ENCODE measurements around the gene ESYT1.
"Not testable (repeated sequence)": the region's sequence is repeated elsewhere in the genome, so short reads cannot be mapped to it uniquely, and the experiment has no call there.

The ESYT1 gene

DNA sequence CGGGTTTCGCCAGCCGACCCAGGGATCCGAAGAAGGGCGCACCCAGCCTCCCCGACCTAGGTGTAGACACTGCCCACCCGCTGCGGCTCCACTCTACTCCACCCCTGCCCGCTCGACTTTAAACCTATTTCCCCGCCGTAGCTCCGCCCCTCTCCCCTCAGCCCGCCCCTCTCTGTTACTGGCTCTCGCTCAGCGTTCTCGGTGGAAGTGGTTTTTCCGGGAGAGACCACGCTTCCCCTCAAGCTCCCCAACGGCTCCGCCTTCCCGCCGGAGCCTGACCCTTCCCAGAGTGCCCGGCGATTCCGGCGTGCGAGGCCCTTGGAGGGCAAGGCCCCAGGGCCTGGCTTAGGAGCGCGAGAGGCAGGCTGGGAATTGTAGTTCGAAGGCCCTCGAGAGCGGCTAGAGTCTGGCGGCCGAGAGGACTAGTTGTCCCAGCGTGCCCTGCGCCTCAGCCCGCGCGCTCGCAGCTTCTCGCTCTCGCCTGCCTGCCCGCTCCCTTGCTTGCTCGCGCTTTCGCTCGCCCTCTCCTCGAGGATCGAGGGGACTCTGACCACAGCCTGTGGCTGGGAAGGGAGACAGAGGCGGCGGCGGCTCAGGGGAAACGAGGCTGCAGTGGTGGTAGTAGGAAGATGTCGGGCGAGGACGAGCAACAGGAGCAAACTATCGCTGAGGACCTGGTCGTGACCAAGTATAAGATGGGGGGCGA lies 23.8 kb upstream of the ESYT1 start, which contains the start of gene PA2G4:
Gene PA2G4, plus strand, starts transcription at position 451 of the 706 bp plus-strand sequence. Its CDS starts 179 bp downstream, at position 630.
- in situ Hi-C loops (cut with MboI; ENCODE audit: low sequenced_read_pairs): no loop called here

DNA sequence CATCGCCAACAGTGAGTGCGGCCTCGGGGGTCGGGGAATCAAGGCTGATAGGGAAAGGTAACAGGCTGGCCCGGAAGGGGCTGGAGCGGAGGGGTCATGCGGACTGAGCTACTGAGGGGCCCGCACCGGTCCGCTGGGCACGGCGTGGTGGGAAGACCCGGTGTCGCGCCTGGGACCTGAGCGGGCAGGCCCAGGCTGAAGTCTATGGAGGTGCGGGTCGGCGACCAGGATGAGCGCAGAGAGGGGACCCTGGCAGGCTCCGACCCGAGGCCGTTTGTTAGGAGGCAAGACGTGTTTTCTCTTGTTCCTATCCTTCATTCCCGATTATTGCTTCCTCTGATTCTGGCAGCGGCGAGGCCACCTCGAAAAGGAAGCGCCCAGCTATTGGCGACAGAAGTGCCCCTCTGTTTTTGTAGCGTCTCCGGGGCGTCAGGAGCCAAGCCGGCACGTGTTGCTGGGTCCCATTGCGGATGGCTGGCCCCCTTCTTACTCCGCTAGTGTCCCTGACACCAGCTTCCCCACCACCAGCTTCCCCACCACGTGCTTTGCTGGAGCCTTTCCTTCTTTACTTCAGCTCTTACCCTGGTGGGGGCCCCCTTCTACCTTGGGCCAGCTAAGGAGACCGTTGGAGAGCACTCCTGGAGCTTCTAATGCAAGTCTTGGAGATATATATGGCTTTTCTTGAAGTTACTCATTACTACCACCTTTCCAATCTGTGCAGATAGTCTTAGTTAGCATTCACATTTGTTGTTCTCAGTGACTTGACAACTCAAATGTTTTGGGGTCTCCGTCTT lies 23.1 kb upstream of the ESYT1 start:
- in situ Hi-C loops (cut with MboI; ENCODE audit: low sequenced_read_pairs): no loop called here

DNA sequence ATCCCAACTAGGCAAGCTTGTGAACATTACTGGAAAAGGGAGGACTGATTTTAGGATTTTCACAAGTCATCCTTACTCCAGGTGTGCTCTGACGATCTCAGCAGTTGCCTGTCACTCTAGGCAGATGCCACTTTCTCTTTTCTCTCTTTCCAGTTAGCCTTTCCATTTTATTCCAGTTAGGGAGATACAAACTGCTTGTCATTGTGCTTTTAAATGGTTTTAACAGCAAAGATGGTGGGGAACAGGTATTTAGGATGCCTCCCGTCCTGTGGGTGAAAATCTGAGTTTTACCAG lies 22.5 kb upstream of the ESYT1 start:
- in situ Hi-C loops (cut with MboI; ENCODE audit: low sequenced_read_pairs): no loop called here

- in situ Hi-C loops (cut with MboI; ENCODE audit: low sequenced_read_pairs): no loop called here
Measured at GRCh38 chr12:56107242-56107641, 20.8 kb upstream of the ESYT1 start.

DNA sequence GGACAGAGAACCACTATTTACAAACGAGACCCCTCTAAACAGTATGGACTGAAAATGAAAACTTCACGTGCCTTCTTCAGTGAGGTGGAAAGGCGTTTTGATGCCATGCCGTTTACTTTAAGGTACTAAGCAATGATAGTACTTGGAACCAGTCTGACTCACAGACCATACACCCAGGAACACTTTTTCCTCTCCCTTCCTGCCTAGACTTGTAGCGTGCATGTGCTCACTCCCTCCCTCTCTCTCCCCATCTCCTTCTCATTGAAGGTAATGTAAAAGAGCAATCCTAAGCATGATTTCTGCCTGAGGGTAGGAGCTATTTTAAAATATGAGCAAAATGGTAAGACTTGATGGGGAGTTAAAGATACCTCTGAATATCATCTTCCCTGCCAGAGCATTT lies 17.5 kb upstream of the ESYT1 start:
- in situ Hi-C loops (cut with MboI; ENCODE audit: low sequenced_read_pairs): no loop called here

GRCh38 chr12:56114084-56114483 lies 14.0 kb upstream of the ESYT1 start:
- in situ Hi-C loops (cut with MboI; ENCODE audit: low sequenced_read_pairs): no loop called here

- in situ Hi-C loops (cut with MboI; ENCODE audit: low sequenced_read_pairs): no loop called here
Measured at GRCh38 chr12:56115329-56115728, 12.7 kb upstream of the ESYT1 start.

DNA sequence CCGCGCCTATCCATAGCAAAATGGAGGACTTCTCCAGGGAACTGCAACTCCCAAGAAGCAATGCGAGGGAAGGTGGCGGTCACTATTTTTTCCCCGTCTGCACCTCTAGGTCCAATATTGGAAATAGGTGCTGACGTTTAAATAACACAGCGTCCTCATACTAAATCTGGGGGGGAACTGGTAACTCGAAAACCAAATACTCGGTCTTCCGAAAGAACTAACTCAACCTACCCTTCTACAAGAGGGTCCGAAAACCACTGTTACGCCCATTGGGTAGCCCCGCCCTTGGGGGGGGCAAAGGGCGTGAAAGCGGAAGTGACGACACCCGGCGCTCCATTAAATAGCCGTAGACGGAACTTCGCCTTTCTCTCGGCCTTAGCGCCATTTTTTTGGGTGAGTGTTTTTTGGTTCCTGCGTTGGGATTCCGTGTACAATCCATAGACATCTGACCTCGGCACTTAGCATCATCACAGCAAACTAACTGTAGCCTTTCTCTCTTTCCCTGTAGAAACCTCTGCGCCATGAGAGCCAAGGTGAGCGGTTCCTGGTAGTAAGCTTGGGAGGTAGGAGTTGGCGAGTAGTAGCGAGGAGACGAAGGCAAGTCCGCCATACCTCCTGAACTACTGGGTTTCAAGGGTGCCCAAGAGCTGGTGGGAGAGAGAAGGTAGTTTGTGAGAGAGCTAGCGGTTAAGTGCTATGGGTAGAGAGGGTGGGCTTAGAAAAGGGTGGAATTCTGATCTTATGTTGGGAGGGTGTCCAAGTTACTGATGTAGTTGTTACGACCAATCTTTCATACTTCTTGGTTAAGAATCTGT lies 11.6 kb upstream of the ESYT1 start, which contains the start of gene RPL41:
Gene RPL41, plus strand, starts transcription at position 367 of the 815 bp plus-strand sequence.
- in situ Hi-C loops (cut with MboI; ENCODE audit: low sequenced_read_pairs): no loop called here

DNA sequence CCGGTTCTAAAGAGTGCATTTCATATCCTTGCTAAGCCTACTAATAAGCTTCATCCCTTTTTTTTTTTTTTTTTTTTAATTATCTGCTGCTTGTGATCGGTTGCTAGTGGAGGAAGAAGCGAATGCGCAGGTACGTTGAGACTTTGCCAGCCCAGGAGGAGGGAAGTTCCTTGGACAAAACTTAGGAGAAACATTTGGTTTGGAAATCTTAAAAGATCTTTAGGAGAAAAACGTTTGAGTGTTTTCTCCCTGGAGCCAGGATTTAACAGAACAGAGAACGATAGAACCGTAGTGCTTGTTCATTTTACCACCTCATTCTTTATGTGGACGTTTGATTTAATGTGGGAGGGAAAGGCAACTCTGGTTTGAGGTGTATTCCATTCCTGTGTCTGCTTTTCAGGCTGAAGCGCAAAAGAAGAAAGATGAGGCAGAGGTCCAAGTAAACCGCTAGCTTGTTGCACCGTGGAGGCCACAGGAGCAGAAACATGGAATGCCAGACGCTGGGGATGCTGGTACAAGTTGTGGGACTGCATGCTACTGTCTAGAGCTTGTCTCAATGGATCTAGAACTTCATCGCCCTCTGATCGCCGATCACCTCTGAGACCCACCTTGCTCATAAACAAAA lies 10.9 kb upstream of the ESYT1 start:
- in situ Hi-C loops (cut with MboI; ENCODE audit: low sequenced_read_pairs): not testable (repeated sequence)

DNA sequence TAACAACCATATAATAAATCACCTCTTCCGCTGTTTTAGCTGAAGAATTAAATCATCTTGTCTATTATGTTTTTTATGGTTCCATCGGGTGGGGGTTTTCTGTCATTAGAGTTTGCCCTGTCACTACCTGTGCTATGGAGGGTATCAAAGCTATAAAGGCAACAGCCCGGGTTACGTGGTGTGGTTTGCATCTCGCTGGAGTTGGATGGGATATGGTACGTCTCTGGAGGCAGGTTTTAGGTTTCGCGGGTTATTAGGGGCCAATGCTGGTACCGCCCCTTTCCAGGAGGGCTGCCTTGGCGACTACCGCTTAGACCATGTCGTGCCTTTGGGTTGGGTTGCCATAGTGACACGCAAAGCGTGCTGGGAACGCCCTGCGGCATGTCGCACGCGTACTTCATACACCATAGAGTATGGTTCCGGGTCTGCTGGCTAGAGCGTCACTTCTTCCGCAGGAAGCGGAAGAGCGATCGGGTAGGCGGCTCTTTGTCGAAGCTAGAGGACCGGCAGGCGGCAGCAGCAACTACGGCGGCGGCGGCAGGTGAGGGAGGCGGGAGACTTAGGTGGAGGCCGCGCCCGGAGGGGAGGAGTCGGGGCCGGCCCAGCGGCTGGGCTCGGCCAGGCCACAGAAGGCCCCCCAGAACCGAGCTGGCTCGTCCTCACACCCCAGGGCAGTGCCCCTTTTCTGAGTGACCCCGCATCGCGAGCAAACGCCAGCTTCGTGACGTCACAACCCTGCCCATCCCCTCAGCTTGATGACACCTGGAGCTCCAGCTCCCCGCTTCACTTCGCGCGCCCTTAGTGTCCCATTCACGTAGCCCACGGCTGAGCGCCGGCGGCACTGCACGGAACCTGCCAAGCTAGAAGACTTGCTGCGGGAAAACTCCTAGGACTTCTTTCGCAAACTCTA lies 10.0 kb upstream of the ESYT1 start, which contains the start of gene ZC3H10:
Gene ZC3H10, plus strand, starts transcription at position 489 of the 910 bp plus-strand sequence. CDS start 2,297 bp downstream, outside the sequence.
- in situ Hi-C loops (cut with MboI; ENCODE audit: low sequenced_read_pairs): no loop called here

DNA sequence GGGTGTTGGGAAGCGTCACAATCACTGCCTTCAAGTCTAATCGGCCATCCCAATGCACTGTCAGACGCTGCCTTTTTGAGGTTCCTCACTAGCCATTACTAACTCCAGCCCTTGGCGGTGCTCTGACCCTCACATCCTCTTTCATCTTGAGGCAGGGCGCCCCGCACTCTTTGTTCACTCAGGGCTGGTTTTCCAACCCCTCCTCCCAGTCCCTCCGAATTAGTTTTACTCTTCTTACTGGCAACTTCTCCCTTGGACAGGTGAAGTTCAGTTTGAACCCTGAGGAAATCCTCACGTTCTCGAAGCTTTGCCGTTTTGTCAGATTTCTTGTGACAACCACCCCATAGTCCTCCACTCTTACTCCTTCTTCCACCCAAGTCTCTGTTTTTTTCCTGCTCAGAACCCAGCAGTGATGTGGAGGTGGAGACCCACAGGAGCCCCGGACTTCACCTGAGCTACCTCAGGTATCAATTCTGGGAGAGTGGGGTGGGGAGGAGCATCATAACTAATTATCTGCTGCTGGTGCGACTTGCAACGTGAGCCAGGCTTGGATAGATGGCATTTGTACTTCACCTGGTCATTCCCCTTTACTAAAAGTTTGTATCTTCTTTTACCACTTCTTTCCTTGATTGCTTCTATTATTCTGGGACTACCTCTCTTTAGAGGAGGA lies 9.2 kb upstream of the ESYT1 start:
- in situ Hi-C loops (cut with MboI; ENCODE audit: low sequenced_read_pairs): no loop called here

DNA sequence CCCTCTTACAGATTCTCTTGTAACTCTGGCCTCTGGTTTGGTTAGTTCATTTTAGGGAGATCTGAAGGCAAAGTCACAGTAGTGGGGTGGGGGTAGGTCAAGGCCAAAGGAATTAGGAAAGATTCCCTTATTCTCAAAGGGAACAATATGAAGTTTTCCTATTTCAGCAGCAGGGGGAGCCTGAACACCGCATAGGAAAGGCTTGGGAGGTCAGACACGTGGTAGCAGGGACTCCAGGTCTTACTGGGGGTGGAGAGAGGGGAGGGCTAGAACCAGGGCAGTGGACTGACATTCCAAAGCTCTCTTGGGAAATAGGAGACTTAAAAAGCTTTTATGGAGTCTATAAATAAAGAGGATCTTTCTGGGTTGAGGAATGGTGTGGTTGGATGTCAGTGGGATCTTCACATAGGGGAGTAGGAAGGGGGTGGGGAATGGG lies 8.7 kb upstream of the ESYT1 start:
- in situ Hi-C loops (cut with MboI; ENCODE audit: low sequenced_read_pairs): no loop called here

- in situ Hi-C loops (cut with MboI; ENCODE audit: low sequenced_read_pairs): loop anchor here (10.0 kb wide), 1 partner anchor 344 kb away; the partner anchor contains the start of gene SPRYD4
Measured at GRCh38 chr12:56120158-56120846, 7.8 kb upstream of the ESYT1 start.

DNA sequence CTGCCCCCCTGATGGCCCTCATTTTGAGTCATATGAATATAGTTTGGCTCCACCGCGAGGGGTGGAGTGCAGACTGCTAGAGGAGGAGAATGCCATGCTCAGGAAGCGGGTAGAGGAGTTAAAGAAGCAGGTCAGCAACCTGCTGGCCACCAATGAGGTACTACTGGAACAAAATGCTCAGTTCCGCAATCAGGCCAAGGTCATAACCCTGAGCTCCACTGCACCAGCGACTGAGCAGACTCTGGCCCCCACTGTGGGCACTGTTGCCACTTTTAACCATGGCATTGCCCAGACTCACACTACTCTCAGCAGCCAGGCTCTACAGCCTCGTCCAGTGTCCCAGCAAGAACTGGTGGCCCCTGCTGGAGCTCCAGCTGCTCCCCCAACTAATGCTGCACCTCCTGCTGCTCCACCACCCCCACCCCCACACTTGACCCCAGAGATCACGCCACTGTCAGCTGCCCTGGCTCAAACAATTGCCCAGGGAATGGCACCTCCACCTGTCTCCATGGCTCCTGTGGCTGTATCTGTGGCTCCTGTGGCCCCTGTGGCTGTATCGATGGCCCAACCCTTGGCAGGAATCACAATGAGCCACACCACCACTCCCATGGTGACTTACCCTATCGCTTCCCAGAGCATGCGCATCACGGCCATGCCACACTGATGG lies 6.7 kb upstream of the ESYT1 start:
- in situ Hi-C loops (cut with MboI; ENCODE audit: low sequenced_read_pairs): loop anchor here (10.0 kb wide), 1 partner anchor 343 kb away; the partner anchor contains the start of gene SPRYD4

GRCh38 chr12:56122637-56123036 lies 5.4 kb upstream of the ESYT1 start:
- in situ Hi-C loops (cut with MboI; ENCODE audit: low sequenced_read_pairs): loop anchor here (10.0 kb wide), 1 partner anchor 342 kb away; the partner anchor contains the start of gene SPRYD4

DNA sequence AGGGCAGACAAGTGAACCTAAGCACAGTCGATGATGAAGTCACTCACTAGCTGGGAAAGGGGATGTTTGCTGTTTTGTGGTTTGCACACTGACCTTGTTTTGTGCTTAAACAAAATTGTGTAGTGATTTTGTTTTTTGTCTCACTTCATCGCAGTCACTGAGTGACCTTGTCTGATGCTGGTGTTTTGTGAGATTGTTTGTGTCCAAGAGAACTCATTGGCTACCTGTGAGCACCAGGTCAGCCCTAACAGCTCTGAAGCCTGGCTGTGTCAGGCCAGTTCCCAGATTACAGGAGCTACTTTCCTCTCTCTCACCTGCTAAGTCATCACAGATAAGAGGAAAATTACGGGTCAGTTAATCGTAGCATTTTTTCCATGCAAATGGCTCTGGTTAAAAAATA lies 3.9 kb upstream of the ESYT1 start:
- in situ Hi-C loops (cut with MboI; ENCODE audit: low sequenced_read_pairs): loop anchor here (10.0 kb wide), 1 partner anchor 341 kb away; the partner anchor contains the start of gene SPRYD4

GRCh38 chr12:56126732-56127239 lies 1.3 kb upstream of the ESYT1 start:
- in situ Hi-C loops (cut with MboI; ENCODE audit: low sequenced_read_pairs): loop anchor here (10.0 kb wide), 1 partner anchor 338 kb away; the partner anchor contains the start of gene SPRYD4

Data from HL-60/S4 (cell line).